Coronary artery (tissue), 2 donors: ENCODE measurements around the gene RASGRF2.

Source experiments
- DNase-seq: peaks from one replicate; pipeline ENCODE4 v3.0.0-alpha.2; 2017; ENCODE audit warnings: low spot score
- H3K27ac ChIP-seq, 2 donors: fragments of 200-600 bp; sonication (generic); one replicate each; pipeline ENCODE4 v1.5.1; 2016 to 2019
- H3K4me3 ChIP-seq: fragments of 200-600 bp; sonication (generic); 2 replicates; pipeline ENCODE4 v1.5.1; 2016; ENCODE audit warnings: mild to moderate bottlenecking, moderate library complexity
- TF ChIP-seq, protein P1 (sequence below): fragments of 200-600 bp; sonication (generic); IDR thresholded peaks from one replicate; pipeline ENCODE4 v1.5.1; 2019; ENCODE audit warnings: antibody characterized with exemption

RASGRF2 gene

DNA sequence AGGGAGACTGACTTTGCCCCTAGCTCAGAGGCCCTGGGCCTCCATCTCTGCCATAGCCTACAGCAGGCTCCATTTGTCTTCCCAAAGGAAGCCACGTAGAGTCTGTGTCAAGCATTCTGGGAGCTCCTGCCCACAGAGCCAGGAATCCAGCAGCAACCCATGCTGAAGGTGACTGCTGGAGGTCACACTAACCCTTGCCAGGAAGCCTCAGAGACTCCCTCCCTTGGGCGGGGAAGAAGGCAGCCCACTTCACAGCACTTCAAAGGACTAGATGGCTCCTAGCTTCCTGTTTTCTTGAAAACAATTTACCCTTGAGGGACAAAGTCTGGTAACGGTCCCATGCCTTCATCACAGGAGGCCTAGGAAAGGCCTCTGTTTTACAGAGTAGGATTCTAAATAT lies 274.6 kb downstream of the RASGRF2 start:
- H3K4me3 ChIP-seq = no peak overlapping the region
- H3K27ac ChIP-seq = peak overlapping the region; percentile 81 to 94
- no peak for DNase-seq
- TF ChIP-seq, protein P1, sequence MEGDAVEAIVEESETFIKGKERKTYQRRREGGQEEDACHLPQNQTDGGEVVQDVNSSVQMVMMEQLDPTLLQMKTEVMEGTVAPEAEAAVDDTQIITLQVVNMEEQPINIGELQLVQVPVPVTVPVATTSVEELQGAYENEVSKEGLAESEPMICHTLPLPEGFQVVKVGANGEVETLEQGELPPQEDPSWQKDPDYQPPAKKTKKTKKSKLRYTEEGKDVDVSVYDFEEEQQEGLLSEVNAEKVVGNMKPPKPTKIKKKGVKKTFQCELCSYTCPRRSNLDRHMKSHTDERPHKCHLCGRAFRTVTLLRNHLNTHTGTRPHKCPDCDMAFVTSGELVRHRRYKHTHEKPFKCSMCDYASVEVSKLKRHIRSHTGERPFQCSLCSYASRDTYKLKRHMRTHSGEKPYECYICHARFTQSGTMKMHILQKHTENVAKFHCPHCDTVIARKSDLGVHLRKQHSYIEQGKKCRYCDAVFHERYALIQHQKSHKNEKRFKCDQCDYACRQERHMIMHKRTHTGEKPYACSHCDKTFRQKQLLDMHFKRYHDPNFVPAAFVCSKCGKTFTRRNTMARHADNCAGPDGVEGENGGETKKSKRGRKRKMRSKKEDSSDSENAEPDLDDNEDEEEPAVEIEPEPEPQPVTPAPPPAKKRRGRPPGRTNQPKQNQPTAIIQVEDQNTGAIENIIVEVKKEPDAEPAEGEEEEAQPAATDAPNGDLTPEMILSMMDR = no peak

- peak overlapping the region; percentile 81 to 94 for H3K27ac ChIP-seq
- TF ChIP-seq, protein P1 = no peak
- H3K4me3 ChIP-seq = peak overlapping the region; percentile 3
- DNase-seq = no peak
Measured at GRCh38 chr5:81235287-81236072, 275.3 kb downstream of the RASGRF2 start.

GRCh38 chr5:81238460-81238859 lies 278.3 kb downstream of the RASGRF2 start:
- DNase-seq = no peak
- TF ChIP-seq, protein P1 = no peak
- Histone ChIP-seq H3K4me3 (no peak overlapping the region), H3K27ac (peak overlapping the region in 1 of 2 donors; percentile 7)

- TF ChIP-seq, protein P1 = peak; percentile 16
- Histone ChIP-seq H3K27ac (peak overlapping the region; percentile 47 to 58), H3K4me3 (no peak overlapping the region)
- no peak for DNase-seq
Measured at GRCh38 chr5:81239613-81240012, 279.4 kb downstream of the RASGRF2 start.

- Histone ChIP-seq H3K27ac (no peak overlapping the region), H3K4me3 (no peak overlapping the region)
- DNase-seq = no peak
Measured at GRCh38 chr5:81241001-81241400, 280.8 kb downstream of the RASGRF2 start.

DNA sequence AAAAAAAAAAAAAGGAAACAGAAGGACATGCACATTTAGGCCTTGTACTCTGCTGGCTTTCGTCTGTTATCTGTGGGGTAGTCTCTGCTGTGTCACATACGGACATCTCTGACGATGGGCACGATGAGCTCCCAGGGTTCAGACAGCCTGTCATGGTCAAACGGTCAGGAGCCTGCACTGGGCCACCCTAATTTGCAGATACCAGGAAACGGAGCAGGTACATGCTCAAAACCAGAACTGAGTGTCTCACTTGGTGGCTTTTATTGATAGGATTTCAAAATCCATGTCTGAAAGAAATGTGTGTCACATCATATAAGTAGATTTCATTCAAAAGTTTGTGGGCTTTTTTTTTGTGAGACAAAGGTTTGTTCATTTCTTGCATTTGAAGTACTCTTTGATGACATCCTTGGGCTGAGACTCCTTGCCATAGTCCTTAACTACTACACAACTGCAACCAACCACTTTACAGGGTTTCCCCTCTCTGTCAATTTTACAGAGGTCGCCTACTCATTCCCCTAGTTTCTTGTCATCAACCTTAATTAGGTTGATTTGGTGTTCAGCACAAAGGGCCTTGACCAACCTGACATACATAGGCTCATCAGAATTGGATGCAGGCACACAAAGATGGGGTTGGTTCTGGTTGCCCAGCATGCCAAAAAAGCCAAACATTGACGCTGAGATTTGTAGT lies 281.9 kb downstream of the RASGRF2 start:
- DNase-seq = no peak
- Histone ChIP-seq H3K4me3 (no peak overlapping the region), H3K27ac (peak overlapping the region in 1 of 2 donors; percentile 43)
- TF ChIP-seq, protein P1 = no peak

More at GRCh38 chr5:81241001-81241400, 280.8 kb downstream of the RASGRF2 start:
- TF ChIP-seq, protein P1 = no peak
